Measurements from ENCODE around the gene PJA2. TPM values are rescaled to one million over a fixed set of nuclear protein-coding genes. Genes with fewer than 3 reads are reported as not detected.
A peak's percentile ranks its signal among the peaks of the same experiment; 100 is the strongest.
"Not testable (repeated sequence)": the region's sequence is repeated elsewhere in the genome, so short reads cannot be mapped to it uniquely, and the experiment has no call there.

PJA2 gene
- total RNA-seq, 1 donor from 2014 or later: 63.4 TPM

DNA sequence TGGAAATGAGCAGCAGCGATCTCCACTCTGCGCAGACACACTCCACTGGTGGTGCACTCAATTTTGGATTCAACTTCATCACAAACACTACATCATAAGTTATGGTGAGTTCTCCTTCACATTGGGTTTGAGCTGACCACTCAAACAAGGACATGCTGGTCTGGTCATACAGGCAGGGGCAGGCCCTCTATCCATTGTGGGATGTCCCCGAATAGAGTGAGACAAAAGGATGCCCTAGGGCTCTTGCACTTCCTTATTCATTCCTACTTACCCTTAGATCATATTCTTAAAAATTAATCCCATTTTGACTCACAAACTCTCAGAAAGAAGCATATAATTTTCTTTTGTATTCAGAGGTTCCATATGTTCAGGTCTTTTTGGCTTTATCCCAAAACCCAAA, 16.3 kb upstream of the PJA2 start:
- H3K27ac Mint-ChIP-seq: no peak overlapping the region
- no peaks in the 10 kb centered on the region for H3K27me3 Mint-ChIP-seq
- H3K9me3 Mint-ChIP-seq (ENCODE audit: low read depth): peaks cover 7% of the 10 kb centered on the region
- no peak overlapping the region for H3K4me3 Mint-ChIP-seq (ENCODE audit: low read depth)
- TF ChIP-seq CTCF (IDR thresholded peaks at IDR 0.05; ENCODE audit: unreplicated experiment): no peak
- no peak for DNase-seq (ENCODE audit: low spot score, unreplicated experiment)
- no peaks in the 10 kb centered on the region for H3K36me3 Mint-ChIP-seq (ENCODE audit: insufficient read depth)
- no peaks in the 10 kb centered on the region for H3K4me1 Mint-ChIP-seq (ENCODE audit: low read depth)

- H3K27me3 Mint-ChIP-seq; H3K27ac Mint-ChIP-seq; H3K4me3 Mint-ChIP-seq (ENCODE audit: low read depth); DNase-seq (ENCODE audit: low spot score, unreplicated experiment); H3K9me3 Mint-ChIP-seq (ENCODE audit: low read depth); H3K36me3 Mint-ChIP-seq (ENCODE audit: insufficient read depth); H3K4me1 Mint-ChIP-seq (ENCODE audit: low read depth): not testable (repeated sequence)
Measured at GRCh38 chr5:109425521-109425920, 15.7 kb upstream of the PJA2 start.

DNA sequence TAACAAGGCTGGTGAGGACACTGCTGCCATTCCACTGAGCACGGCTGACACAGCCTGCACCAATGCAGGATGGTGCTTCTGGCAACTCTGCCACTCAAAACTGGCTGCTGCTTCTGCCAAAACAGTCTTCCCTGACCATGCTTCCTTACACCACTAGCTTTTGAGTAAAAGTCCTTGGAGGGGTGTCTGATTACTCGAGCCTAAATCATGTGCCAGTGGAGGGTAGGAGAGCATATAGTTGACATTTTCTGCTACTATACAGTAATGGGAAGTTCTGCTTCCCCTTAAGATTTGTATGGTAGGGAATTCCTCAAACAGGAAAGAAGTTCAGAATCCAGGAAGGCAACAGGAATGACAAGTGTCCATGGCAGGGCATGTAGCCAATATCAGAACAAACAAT, 12.2 kb upstream of the PJA2 start:
- no peak overlapping the region for H3K27ac Mint-ChIP-seq
- peaks cover 7% of the 10 kb centered on the region for H3K9me3 Mint-ChIP-seq (ENCODE audit: low read depth)

GRCh38 chr5:109418712-109419352, 9.1 kb upstream of the PJA2 start:
- H3K4me1 Mint-ChIP-seq (ENCODE audit: low read depth): peaks cover 4% of the 10 kb centered on the region
- no peaks in the 10 kb centered on the region for H3K27me3 Mint-ChIP-seq
- H3K36me3 Mint-ChIP-seq (ENCODE audit: insufficient read depth): peaks cover 4% of the 10 kb centered on the region
- no peak overlapping the region for H3K27ac Mint-ChIP-seq
- H3K9me3 Mint-ChIP-seq (ENCODE audit: low read depth): peaks cover 15% of the 10 kb centered on the region
- no peak overlapping the region for H3K4me3 Mint-ChIP-seq (ENCODE audit: low read depth)
- no peak for DNase-seq (ENCODE audit: low spot score, unreplicated experiment)
- no peak for TF ChIP-seq CTCF (IDR thresholded peaks at IDR 0.05; ENCODE audit: unreplicated experiment)

More for the DNA sequence above, 12.2 kb upstream of the PJA2 start:
- no peaks in the 10 kb centered on the region for H3K4me1 Mint-ChIP-seq (ENCODE audit: low read depth)
- no peaks in the 10 kb centered on the region for H3K36me3 Mint-ChIP-seq (ENCODE audit: insufficient read depth)
- no peak for DNase-seq (ENCODE audit: low spot score, unreplicated experiment)
- no peak overlapping the region for H3K4me3 Mint-ChIP-seq (ENCODE audit: low read depth)
- no peak for TF ChIP-seq CTCF (IDR thresholded peaks at IDR 0.05; ENCODE audit: unreplicated experiment)
- H3K27me3 Mint-ChIP-seq: no peaks in the 10 kb centered on the region

GRCh38 chr5:109416882-109417281, 7.1 kb upstream of the PJA2 start:
- Mint-ChIP-seq H3K4me3 (ENCODE audit: low read depth) (no peak overlapping the region), H3K27ac (no peak overlapping the region)

GRCh38 chr5:109413921-109414461, 4.2 kb upstream of the PJA2 start:
- DNase-seq (ENCODE audit: low spot score, unreplicated experiment); H3K36me3 Mint-ChIP-seq (ENCODE audit: insufficient read depth); H3K27me3 Mint-ChIP-seq; H3K4me3 Mint-ChIP-seq (ENCODE audit: low read depth): not testable (repeated sequence)
- H3K27ac Mint-ChIP-seq: peak overlapping the region; percentile 93
- peaks cover 17% of the 10 kb centered on the region for H3K9me3 Mint-ChIP-seq (ENCODE audit: low read depth)
- peaks cover 27% of the 10 kb centered on the region for H3K4me1 Mint-ChIP-seq (ENCODE audit: low read depth)

More at GRCh38 chr5:109416882-109417281, 7.1 kb upstream of the PJA2 start:
- H3K4me1 Mint-ChIP-seq (ENCODE audit: low read depth): peaks cover 16% of the 10 kb centered on the region
- no peak for TF ChIP-seq CTCF (IDR thresholded peaks at IDR 0.05; ENCODE audit: unreplicated experiment)
- no peaks in the 10 kb centered on the region for H3K27me3 Mint-ChIP-seq
- DNase-seq (ENCODE audit: low spot score, unreplicated experiment): no peak
- peaks cover 4% of the 10 kb centered on the region for H3K36me3 Mint-ChIP-seq (ENCODE audit: insufficient read depth)
- H3K9me3 Mint-ChIP-seq (ENCODE audit: low read depth): peaks cover 17% of the 10 kb centered on the region
